ENCODE data around the gene ZIC1. TPM values are rescaled to one million over a fixed set of nuclear protein-coding genes. Genes with fewer than 3 reads are reported as not detected.

ZIC1 gene
- total RNA-seq, 1 experiment from 2014 or later: 0.36 TPM

GRCh38 chr3:147414390-147415138, 5.4 kb downstream of the ZIC1 start:
- TF ChIP-seq POLR2AphosphoS5 (IDR thresholded peaks at IDR 0.05; ENCODE audit: low read depth, low read length): no peak
- TF ChIP-seq TCF7L2 (IDR thresholded peaks at IDR 0.05; ENCODE audit: low read depth, low read length): no peak
- no peak for TF ChIP-seq SIN3A (IDR thresholded peaks at IDR 0.05; ENCODE audit: borderline replicate concordance, insufficient read depth, low read depth, low read length)
- TF ChIP-seq CTCF (IDR thresholded peaks at IDR 0.05): no peak
- TF ChIP-seq REST (IDR thresholded peaks at IDR 0.05; ENCODE audit: insufficient read depth in 1 of 2, low read depth in 2 of 2, low read length in 1 of 2): no peak
- intact Hi-C loops (cut with micrococcal nuclease; ENCODE audit: unreplicated experiment) (no loop called here), in situ Hi-C loops (cut with HindIII; ENCODE audit: low pct_unique_long_range_greater_than_20kb, low sequenced_read_pairs) (no loop called here)
- Histone ChIP-seq H3K27ac (ENCODE audit: low read length) (no peak overlapping the region), H3K4me3 (ENCODE audit: low read depth in 2 of 2, low read length in 2 of 2) (no peak overlapping the region), H3K4me1 (ENCODE audit: control insufficient read depth, insufficient read depth, low read length) (no peaks in the 10 kb centered on the region), H3K27me3 (ENCODE audit: control insufficient read depth, insufficient read depth, low read length) (no peaks in the 10 kb centered on the region; the same call in 1 of the 2 replicates), H3K36me3 (ENCODE audit: control insufficient read depth, insufficient read depth, low read length) (no peaks in the 10 kb centered on the region), H3K9me3 (ENCODE audit: control insufficient read depth, insufficient read depth, low read depth, low read length) (no peaks in the 10 kb centered on the region)
- ATAC-seq (no peak), DNase-seq (ENCODE audit: low read depth, low spot score) (no peak)
- ChIA-PET CTCF (no interaction called here), POLR2A (no interaction called here)
- no TSS peak for BruUV-seq (replicated peaks)

- POLR2A ChIA-PET: no interaction called here
- in situ Hi-C loops (cut with HindIII; ENCODE audit: low pct_unique_long_range_greater_than_20kb, low sequenced_read_pairs): no loop called here
- TF ChIP-seq REST (IDR thresholded peaks at IDR 0.05; ENCODE audit: insufficient read depth in 1 of 2, low read depth in 2 of 2, low read length in 1 of 2) (no peak), POLR2AphosphoS5 (IDR thresholded peaks at IDR 0.05; ENCODE audit: low read depth, low read length) (no peak), SIN3A (IDR thresholded peaks at IDR 0.05; ENCODE audit: borderline replicate concordance, insufficient read depth, low read depth, low read length) (no peak), CTCF (IDR thresholded peaks at IDR 0.05) (no peak), TCF7L2 (IDR thresholded peaks at IDR 0.05; ENCODE audit: low read depth, low read length) (no peak)
- Histone ChIP-seq H3K27me3 (ENCODE audit: control insufficient read depth, insufficient read depth, low read length) (no peaks in the 10 kb centered on the region; the same call in 1 of the 2 replicates), H3K4me3 (ENCODE audit: low read depth in 2 of 2, low read length in 2 of 2) (no peak overlapping the region), H3K27ac (ENCODE audit: low read length) (no peak overlapping the region), H3K36me3 (ENCODE audit: control insufficient read depth, insufficient read depth, low read length) (no peaks in the 10 kb centered on the region), H3K4me1 (ENCODE audit: control insufficient read depth, insufficient read depth, low read length) (no peaks in the 10 kb centered on the region), H3K9me3 (ENCODE audit: control insufficient read depth, insufficient read depth, low read depth, low read length) (no peaks in the 10 kb centered on the region)
- intact Hi-C loops (cut with micrococcal nuclease; ENCODE audit: unreplicated experiment): no loop called here
- DNase-seq (ENCODE audit: low read depth, low spot score) (no peak), ATAC-seq (no peak)
- CTCF ChIA-PET: no interaction called here
- no TSS peak for BruUV-seq (replicated peaks)
Observed at GRCh38 chr3:147415286-147415685, 6.1 kb downstream of the ZIC1 start.
